IPS-11a (cell line): ENCODE measurements around the gene C21orf58.

Experiments
- H3K4me3 ChIP-seq: one replicate; pipeline ENCODE4 v1.5.1; 2013; ENCODE audit warnings: low read depth, low read length, control low read depth

Gene C21orf58

GRCh38 chr21:46297338-46298271, 26.1 kb downstream of the C21orf58 start:
- H3K4me3 ChIP-seq: no peak overlapping the region

- H3K4me3 ChIP-seq: no peak overlapping the region
Measured at GRCh38 chr21:46295996-46296752, 27.5 kb downstream of the C21orf58 start.

- no peak overlapping the region for H3K4me3 ChIP-seq
Measured at GRCh38 chr21:46295177-46295770, 28.4 kb downstream of the C21orf58 start.

GRCh38 chr21:46294647-46295176, 29.0 kb downstream of the C21orf58 start:
- H3K4me3 ChIP-seq: no peak overlapping the region

- H3K4me3 ChIP-seq: no peak overlapping the region
Measured at GRCh38 chr21:46291561-46291960, 32.1 kb downstream of the C21orf58 start.

- H3K4me3 ChIP-seq: no peak overlapping the region
Measured at GRCh38 chr21:46289655-46290179, 34.0 kb downstream of the C21orf58 start.

GRCh38 chr21:46287541-46287940, 36.1 kb downstream of the C21orf58 start:
- no peak overlapping the region for H3K4me3 ChIP-seq

- peak overlapping the region; percentile 77 for H3K4me3 ChIP-seq
Measured at GRCh38 chr21:46286648-46287002, 37.0 kb downstream of the C21orf58 start.

GRCh38 chr21:46285761-46286647, 37.7 kb downstream of the C21orf58 start, which contains the start of gene YBEY:
Gene YBEY (plus strand): TSS chr21:46286342. CDS start chr21:46286914, 572 bp downstream.
- H3K4me3 ChIP-seq: peak within 1 kb of the TSS; percentile 77

GRCh38 chr21:46285206-46285661, 38.4 kb downstream of the C21orf58 start, which contains the start of gene MCM3AP:
Gene MCM3AP (minus strand): TSS chr21:46285611. CDS start chr21:46285286, 325 bp downstream.
- peak within 1 kb of the TSS; percentile 77 for H3K4me3 ChIP-seq

GRCh38 chr21:46284733-46285132, 38.9 kb downstream of the C21orf58 start:
- H3K4me3 ChIP-seq: peak overlapping the region; percentile 77

- no peak overlapping the region for H3K4me3 ChIP-seq
Measured at GRCh38 chr21:46284077-46284644, 39.5 kb downstream of the C21orf58 start.

- no peak overlapping the region for H3K4me3 ChIP-seq
Measured at GRCh38 chr21:46274797-46275390, 48.8 kb downstream of the C21orf58 start.

- H3K4me3 ChIP-seq: no peak overlapping the region
Measured at GRCh38 chr21:46273341-46273740, 50.3 kb downstream of the C21orf58 start.

GRCh38 chr21:46269466-46269865, 54.2 kb downstream of the C21orf58 start:
- H3K4me3 ChIP-seq: no peak overlapping the region

- H3K4me3 ChIP-seq: no peak overlapping the region
Measured at GRCh38 chr21:46268371-46268770, 55.3 kb downstream of the C21orf58 start.

- no peak overlapping the region for H3K4me3 ChIP-seq
Measured at GRCh38 chr21:46266946-46267345, 56.7 kb downstream of the C21orf58 start.

- no peak overlapping the region for H3K4me3 ChIP-seq
Measured at GRCh38 chr21:46265736-46266525, 57.7 kb downstream of the C21orf58 start.
